Activated naive CD8-positive, alpha-beta T cell treated with anti-CD3 and anti-CD28 coated beads, Interleukin-2, amount 50 U/mL, for 24 hours (primary cell): ENCODE data around the gene PAQR9.

Experiments
- ATAC-seq: fragments of 150-1000 bp; cut with Tn5 transposase; one replicate; pipeline ENCODE4 v1.10.0; 2021
- DNase-seq: peaks from one replicate; pipeline ENCODE4 v3.0.0; 2021
- H3K27ac Mint-ChIP-seq: one replicate; pipeline ENCODE4 v1.8.0; 2021; ENCODE audit warnings: mild to moderate bottlenecking, mixed read lengths
- H3K27me3 Mint-ChIP-seq: one replicate; pipeline ENCODE4 v1.8.0; 2021; ENCODE audit warnings: mixed read lengths
- H3K36me3 Mint-ChIP-seq: one replicate; pipeline ENCODE4 v1.8.0; 2021; ENCODE audit warnings: low read depth, mixed read lengths
- H3K4me1 Mint-ChIP-seq: one replicate; pipeline ENCODE4 v1.8.0; 2021; ENCODE audit warnings: mixed read lengths
- H3K4me3 Mint-ChIP-seq: one replicate; pipeline ENCODE4 v1.8.0; 2021; ENCODE audit warnings: mild to moderate bottlenecking, moderate library complexity, mixed read lengths
- H3K9me3 Mint-ChIP-seq: one replicate; pipeline ENCODE4 v1.8.0; 2021; ENCODE audit warnings: mixed read lengths

Gene PAQR9

DNA sequence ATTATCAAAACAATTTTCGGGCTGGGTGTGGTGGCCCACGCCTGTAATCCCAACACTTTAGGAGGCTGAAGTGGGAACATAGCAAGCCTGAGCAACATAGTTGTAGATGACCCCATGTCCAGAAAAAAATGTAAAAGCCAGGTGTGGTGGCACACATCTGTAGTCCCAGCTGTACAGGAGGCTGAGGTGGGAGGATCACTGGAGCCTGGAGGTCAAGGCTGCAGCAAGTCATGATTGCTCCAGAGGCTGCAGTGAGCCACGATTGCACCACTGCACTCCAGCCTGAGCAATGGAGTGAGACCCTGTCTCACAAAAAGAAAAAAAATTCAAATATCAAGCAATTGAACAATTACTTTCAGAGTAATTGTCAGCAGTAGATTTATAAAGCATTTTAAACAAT lies 8.0 kb upstream of the PAQR9 start:
- no peak for ATAC-seq
- Mint-ChIP-seq H3K27me3 (peaks cover 30% of the 10 kb centered on the region), H3K9me3 (no peaks in the 10 kb centered on the region), H3K4me3 (no peak overlapping the region), H3K27ac (no peak overlapping the region), H3K36me3 (no peaks in the 10 kb centered on the region), H3K4me1 (no peaks in the 10 kb centered on the region)
- no peak for DNase-seq

DNA sequence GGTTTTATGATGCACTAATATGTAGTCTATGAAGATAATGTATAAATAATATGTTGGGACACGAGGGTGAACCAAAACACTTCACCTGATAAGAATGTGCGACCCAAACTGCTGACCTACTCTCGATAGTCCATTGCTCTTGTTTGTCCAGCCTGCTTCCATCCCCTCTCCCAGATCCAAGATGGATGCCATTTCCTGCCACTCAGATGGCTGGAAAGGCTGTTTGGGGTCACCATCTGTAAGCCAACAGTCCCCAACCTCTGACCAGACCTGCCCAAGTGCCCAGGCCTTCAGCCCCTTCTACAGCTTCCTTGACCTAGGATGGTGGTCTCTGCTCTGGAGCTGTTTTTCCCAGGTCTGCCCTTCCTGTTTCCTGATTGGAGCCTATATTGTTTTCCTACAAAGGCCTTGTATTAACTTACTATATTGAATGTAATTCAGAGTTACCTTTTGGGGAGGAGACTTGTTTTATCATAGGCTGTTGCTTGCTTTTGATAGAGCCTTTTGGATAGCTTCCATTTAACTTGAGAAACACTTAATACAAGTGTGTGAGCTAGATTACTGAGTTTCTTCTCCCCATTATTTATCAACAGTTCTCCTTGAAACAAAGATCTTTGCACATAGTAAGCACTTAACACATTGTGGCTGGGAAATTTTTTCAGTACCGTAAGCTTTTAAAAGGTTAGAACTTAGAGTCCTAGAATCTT lies 5.0 kb upstream of the PAQR9 start:
- Mint-ChIP-seq H3K4me3 (no peak overlapping the region), H3K9me3 (no peaks in the 10 kb centered on the region), H3K27ac (no peak overlapping the region), H3K4me1 (peaks cover 4% of the 10 kb centered on the region), H3K36me3 (no peaks in the 10 kb centered on the region), H3K27me3 (peaks cover 50% of the 10 kb centered on the region)
- no peak for ATAC-seq
- DNase-seq: no peak

DNA sequence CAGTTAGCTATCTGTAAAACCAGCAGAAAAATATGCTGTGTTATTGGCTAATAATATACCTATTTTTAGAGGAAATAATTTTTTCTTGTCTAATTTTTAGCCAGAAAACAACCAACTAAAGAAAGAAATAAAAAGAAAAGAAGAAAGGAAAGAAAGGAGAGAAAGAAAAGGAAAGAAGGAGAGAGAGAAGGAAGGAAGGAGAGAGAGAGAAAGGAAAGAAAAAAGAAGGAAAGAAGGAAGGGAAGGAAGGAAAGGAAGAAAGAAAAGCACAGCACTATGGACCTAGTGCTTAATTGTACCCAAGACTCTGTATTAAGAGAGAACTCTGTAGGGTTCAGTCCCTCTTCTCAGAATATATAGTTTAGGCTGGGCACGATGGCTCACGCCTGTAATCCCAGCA lies 3.3 kb upstream of the PAQR9 start:
- no peaks in the 10 kb centered on the region for H3K36me3 Mint-ChIP-seq
- no peaks in the 10 kb centered on the region for H3K9me3 Mint-ChIP-seq
- ATAC-seq (no peak), DNase-seq (no peak)
- H3K4me1 Mint-ChIP-seq: peaks cover 10% of the 10 kb centered on the region
- H3K27me3 Mint-ChIP-seq: peaks cover 55% of the 10 kb centered on the region
- no peak overlapping the region for H3K27ac Mint-ChIP-seq
- H3K4me3 Mint-ChIP-seq: no peak overlapping the region

DNA sequence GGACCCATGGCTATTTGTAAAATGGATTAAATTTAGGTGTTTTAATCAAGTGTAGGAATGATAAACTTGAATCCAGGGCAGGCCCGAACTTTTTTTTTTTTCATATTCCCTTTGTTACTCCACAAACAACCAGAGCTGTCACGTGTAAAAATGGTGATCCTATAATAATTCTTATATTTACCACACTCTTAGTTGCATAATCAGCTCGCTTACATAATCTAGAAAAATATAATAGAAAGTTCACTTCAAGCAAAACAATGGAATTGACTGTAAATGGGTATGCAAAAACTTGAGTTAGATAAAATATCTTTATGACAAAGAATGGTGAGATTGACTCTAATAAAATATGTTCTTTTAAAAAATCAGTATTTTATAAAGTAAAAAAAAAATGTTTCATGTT lies 2.1 kb upstream of the PAQR9 start:
- Mint-ChIP-seq H3K9me3 (no peaks in the 10 kb centered on the region), H3K4me1 (peaks cover 10% of the 10 kb centered on the region), H3K27ac (no peak overlapping the region), H3K4me3 (no peak overlapping the region), H3K27me3 (peaks cover 59% of the 10 kb centered on the region), H3K36me3 (no peaks in the 10 kb centered on the region)
- ATAC-seq: no peak
- no peak for DNase-seq

DNA sequence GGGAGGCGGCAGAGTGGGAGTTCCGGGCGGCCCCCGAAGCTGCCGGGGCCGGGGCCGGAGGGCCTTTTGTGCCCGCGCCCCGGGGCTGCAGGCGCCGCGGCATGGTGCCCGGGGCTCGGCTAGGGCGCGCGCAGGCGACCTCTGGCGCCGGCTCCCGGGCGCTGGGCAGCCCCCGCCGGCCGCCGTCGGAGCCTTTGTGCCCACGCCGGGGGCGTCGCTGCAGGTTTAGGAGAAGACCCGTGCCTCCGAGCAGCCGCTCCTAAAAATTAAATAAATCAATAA lies 299 bp downstream of the PAQR9 start:
- ATAC-seq: no peak
- DNase-seq: no peak
- Mint-ChIP-seq H3K27me3 (peaks cover 64% of the 10 kb centered on the region), H3K36me3 (no peaks in the 10 kb centered on the region), H3K4me1 (peaks cover 12% of the 10 kb centered on the region), H3K27ac (no peak overlapping the region), H3K4me3 (peak overlapping the region; percentile 74), H3K9me3 (no peaks in the 10 kb centered on the region)

DNA sequence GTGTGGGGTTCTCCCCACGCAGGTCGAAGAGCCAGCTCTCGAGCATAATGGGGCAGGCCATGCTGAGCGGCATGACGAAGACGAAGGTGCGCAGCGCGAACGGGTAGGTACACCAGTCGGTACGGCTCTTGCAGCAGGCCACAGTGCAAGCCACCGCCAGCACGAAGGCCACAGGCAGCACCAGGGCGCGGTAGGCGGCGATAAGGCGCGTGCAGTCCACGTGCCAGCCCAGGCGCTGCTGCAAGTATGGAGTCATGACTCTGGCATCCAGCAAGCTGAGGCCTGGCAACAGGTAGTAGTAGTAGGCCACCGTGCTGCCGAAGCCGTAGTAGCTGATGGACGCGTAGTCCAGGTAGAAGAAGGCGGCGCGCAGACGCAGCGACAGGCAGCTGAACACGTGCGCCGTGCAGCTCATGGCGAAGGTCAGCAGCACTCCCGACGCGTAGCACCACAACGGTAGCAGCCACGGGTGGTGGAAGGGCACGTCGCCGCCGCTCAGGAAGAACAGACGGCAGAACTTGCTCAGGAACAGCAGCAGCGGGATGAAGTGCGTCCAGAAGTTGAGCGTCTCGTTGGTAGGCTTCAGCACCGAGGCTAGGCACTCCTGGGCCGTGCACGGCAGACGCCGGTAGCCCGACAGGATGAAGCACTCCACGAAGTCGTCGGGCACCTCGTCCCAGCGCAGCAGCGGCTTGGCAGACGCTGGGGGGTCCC lies 797 bp downstream of the PAQR9 start:
- Mint-ChIP-seq H3K4me1 (peaks cover 12% of the 10 kb centered on the region), H3K9me3 (no peaks in the 10 kb centered on the region), H3K27ac (no peak overlapping the region), H3K27me3 (peaks cover 64% of the 10 kb centered on the region), H3K36me3 (no peaks in the 10 kb centered on the region), H3K4me3 (peak overlapping the region; percentile 74)
- DNase-seq (no peak), ATAC-seq (no peak)

DNA sequence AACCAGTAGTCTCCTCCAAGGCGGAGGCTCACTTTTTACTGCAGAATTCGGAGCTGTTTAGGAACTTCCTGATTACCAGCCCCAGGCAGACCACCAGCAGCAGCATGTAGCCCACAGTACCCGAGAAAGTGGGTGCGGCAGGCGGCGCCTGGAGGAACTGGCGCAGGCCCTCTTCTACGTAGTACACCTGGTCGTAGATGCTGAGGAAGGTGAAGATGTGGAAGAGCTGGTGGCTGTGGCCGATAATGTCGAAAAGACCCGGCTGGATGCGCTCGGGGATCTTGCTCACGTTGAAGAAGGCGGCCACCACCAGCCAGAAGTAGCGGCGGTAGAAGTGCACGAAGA lies 1.3 kb downstream of the PAQR9 start:
- no peak overlapping the region for H3K27ac Mint-ChIP-seq
- no peak for DNase-seq
- peaks cover 64% of the 10 kb centered on the region for H3K27me3 Mint-ChIP-seq
- no peaks in the 10 kb centered on the region for H3K36me3 Mint-ChIP-seq
- ATAC-seq: no peak
- peak overlapping the region; percentile 51 for H3K4me3 Mint-ChIP-seq
- H3K9me3 Mint-ChIP-seq: no peaks in the 10 kb centered on the region
- peaks cover 12% of the 10 kb centered on the region for H3K4me1 Mint-ChIP-seq

DNA sequence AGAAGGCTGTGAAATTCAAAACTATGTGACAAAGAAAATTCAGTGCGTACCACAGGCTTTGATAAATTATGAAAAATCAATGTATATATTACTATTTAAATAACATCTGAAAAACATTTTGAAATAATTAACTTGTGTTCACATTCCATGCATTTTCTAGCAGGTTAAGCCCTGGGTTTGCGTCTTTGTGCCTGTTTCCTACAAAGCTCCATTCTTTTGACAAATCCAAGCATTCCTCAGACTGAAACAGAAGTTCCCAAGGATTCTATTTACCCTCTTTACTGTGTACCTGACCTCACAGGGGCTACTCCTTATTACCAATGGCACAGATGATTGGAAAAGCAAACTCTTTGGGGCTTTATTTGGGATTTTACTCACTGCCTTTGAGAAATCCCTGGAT lies 1.9 kb downstream of the PAQR9 start:
- peaks cover 12% of the 10 kb centered on the region for H3K4me1 Mint-ChIP-seq
- no peaks in the 10 kb centered on the region for H3K9me3 Mint-ChIP-seq
- H3K27ac Mint-ChIP-seq: no peak overlapping the region
- peaks cover 63% of the 10 kb centered on the region for H3K27me3 Mint-ChIP-seq
- DNase-seq (no peak), ATAC-seq (no peak)
- no peak overlapping the region for H3K4me3 Mint-ChIP-seq
- no peaks in the 10 kb centered on the region for H3K36me3 Mint-ChIP-seq

DNA sequence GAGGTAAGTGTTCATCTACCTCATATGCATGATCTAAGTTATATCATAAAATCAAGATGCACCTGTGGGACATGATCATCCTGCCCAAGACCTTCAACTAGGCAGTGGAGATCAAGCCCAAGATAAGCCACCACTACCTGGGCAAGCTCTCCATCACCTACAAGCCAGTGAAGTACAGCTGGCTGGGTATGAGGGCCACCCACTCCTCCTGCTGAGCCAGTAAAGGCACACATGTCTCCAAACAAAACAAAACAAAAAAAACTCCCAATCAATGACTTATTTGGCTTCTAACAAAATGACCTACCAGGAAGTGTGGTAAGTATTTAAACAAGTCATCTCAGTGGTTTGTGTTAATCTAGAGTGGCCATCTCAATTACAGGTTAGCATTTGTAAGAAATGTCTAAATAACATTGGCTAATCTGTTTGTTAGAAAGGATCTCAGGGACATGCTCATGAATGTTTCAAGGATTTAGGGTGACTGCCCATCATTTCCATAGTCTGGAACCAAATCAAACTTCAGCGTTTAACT lies 3.1 kb downstream of the PAQR9 start:
- H3K4me1 Mint-ChIP-seq: peaks cover 12% of the 10 kb centered on the region

DNA sequence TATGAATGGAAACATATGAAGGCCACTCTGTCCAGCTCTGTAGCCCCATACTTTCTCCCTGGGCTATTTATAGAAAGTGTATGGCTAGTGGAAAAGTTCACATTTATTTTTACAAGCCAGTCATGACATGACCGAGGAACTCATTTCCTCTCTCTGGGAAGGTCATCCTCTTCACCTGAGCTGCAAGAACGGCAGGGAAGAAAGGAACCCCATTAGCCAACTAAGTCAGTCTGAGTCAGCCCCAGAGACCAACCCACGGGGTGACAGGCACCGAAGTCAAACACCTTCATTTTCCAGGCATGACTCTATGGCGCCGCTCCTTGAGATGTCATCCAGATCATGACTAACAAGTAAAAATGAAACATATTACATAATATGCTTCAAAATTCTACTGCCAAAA lies 4.8 kb downstream of the PAQR9 start:
- DNase-seq: peak; percentile 25
- H3K36me3 Mint-ChIP-seq: no peaks in the 10 kb centered on the region
- H3K4me3 Mint-ChIP-seq: no peak overlapping the region
- ATAC-seq: peak; percentile 75
- peaks cover 7% of the 10 kb centered on the region for H3K4me1 Mint-ChIP-seq
- peaks cover 52% of the 10 kb centered on the region for H3K27me3 Mint-ChIP-seq
- no peaks in the 10 kb centered on the region for H3K9me3 Mint-ChIP-seq
- no peak overlapping the region for H3K27ac Mint-ChIP-seq

More for the DNA sequence above, 3.1 kb downstream of the PAQR9 start:
- no peak for DNase-seq
- H3K27me3 Mint-ChIP-seq: peaks cover 57% of the 10 kb centered on the region
- no peak overlapping the region for H3K4me3 Mint-ChIP-seq
- ATAC-seq: no peak
- H3K27ac Mint-ChIP-seq: no peak overlapping the region
- H3K36me3 Mint-ChIP-seq: no peaks in the 10 kb centered on the region
- no peaks in the 10 kb centered on the region for H3K9me3 Mint-ChIP-seq

DNA sequence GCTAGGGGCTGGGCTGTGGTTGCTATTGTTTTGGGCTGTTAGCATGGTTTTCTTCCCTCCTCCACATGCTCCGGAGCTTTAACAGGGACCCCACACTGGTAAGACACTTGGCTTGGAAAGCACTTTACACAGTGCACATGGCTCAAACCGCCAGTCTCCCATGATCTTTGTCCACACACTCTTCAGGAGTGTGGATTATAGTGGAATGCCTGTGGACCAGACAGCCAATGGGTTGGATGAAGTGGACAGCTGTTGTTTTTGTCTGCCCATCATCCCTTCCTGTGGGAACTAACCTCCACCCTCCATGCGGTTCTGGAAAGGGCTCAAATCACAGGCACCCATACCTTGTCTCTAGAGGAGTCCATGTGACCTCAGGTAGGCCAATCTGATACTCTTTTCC lies 10.0 kb downstream of the PAQR9 start:
- Mint-ChIP-seq H3K27me3 (peaks cover 34% of the 10 kb centered on the region), H3K4me1 (no peaks in the 10 kb centered on the region), H3K4me3 (no peak overlapping the region), H3K36me3 (no peaks in the 10 kb centered on the region), H3K27ac (no peak overlapping the region), H3K9me3 (no peaks in the 10 kb centered on the region)
- DNase-seq: no peak
- ATAC-seq: no peak

DNA sequence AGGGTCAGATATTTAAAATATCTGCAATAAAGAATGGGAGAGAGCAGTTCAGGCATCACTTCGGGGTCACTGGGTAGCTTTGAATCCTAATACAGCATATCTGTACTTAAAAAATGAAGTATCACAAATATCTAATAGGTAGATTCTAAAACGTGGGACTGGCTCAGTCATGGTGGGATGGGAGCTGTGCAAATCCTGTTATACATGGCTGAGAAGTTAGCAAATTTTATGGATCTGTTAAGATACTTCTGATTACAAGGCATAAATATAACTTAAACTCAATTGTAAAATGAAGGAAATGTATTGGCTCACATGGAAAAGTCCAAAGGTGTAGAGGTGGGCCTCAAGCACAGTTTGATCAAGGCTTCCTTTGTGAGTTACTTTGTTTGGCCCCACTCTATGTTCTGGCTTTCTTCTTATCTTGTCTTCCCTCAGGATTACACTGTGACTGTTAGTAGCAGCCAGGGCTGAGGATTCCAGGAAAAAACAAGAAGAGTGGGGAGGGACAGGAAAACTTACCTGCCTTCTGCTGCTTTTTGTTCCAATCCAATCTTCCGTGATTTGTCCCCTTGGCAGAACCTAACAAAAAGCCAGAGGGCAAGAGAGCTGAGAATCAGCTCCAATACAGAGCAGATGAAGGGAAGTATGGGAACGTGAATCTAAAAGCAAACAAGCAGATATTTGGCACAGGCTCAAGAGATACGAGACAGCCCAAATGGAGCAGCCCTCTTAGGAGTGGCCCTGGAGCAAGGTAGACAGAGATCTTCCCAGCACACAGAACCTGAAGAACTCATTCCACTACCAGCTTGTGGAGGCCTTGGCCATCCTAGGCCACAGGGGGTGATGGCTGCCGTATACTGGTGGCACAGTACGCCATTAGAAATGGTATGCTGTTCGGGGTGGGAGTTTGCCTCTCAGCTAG lies 10.9 kb downstream of the PAQR9 start:
- Mint-ChIP-seq H3K27ac (no peak overlapping the region), H3K9me3 (no peaks in the 10 kb centered on the region), H3K4me3 (no peak overlapping the region), H3K4me1 (no peaks in the 10 kb centered on the region), H3K36me3 (no peaks in the 10 kb centered on the region), H3K27me3 (peaks cover 42% of the 10 kb centered on the region)
- no peak for DNase-seq
- no peak for ATAC-seq

DNA sequence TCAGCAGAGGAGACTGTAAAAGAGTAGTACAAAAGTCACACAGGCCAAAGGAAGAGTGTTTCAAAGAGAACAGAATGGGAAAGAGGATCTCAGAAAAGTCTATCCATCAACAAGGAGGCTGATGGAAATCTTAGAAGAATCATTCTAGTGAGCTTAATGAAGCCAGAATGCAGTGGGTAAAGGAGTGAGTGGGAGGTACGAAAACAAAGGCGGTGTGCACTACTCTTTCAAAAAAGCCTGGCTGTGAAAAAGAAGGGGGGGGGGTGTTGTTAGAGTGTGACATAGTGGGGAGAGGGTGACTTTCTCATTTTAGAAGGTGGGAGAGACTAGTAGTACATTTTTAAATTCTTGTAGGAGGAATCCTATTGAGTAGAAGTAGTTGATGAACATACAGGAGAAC lies 11.7 kb downstream of the PAQR9 start:
- no peak for ATAC-seq
- Mint-ChIP-seq H3K36me3 (no peaks in the 10 kb centered on the region), H3K4me1 (peaks cover 3% of the 10 kb centered on the region), H3K9me3 (no peaks in the 10 kb centered on the region), H3K27me3 (peaks cover 41% of the 10 kb centered on the region), H3K27ac (no peak overlapping the region), H3K4me3 (no peak overlapping the region)
- no peak for DNase-seq

DNA sequence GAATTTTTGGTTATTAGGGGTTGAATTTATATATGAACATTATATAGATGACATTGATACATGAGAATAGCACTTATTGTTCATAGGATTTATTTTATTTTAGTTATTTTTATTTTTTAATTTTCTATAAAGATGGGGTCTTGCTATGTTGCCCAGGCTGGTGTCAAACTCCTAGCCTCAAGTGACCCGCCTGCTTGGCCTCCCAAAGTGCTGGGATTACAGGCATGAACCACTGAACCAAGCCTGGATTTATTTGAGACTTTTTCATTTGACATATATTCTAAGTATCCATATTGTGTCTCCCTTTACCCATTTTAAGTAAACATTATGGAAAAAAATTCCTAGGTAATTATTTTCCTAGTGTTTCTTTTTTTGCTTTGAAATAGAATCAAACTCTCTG lies 12.5 kb downstream of the PAQR9 start:
- Mint-ChIP-seq H3K27ac (no peak overlapping the region), H3K9me3 (no peaks in the 10 kb centered on the region), H3K4me1 (peaks cover 3% of the 10 kb centered on the region), H3K27me3 (peaks cover 44% of the 10 kb centered on the region), H3K36me3 (no peaks in the 10 kb centered on the region), H3K4me3 (no peak overlapping the region)
- DNase-seq (no peak), ATAC-seq (no peak)
